Thoracic aorta (tissue), 2 donors: ENCODE measurements around the gene ZC3H14. TPM values are rescaled to one million over a fixed set of nuclear protein-coding genes. Genes with fewer than 3 reads are reported as not detected.

ENCODE experiments used
- ATAC-seq: fragments of 150-250 bp; one replicate; pipeline ENCODE4 v1.8.0; 2017; ENCODE audit warnings: low read depth; ENCODE audit not compliant: insufficient number of reproducible peaks, low FRiP score
- DNase-seq: peaks from one replicate; pipeline ENCODE4 v3.0.0-alpha.2; 2020; ENCODE audit warnings: low spot score
- H3K27ac ChIP-seq, 2 donors: fragments of 200-600 bp; sonication (generic); 1 replicate in 1 of 2; 2 replicates in 1 of 2; pipeline ENCODE4 v1.5.1; 2016; ENCODE audit warnings: mild to moderate bottlenecking in 2 of 2, moderate library complexity in 2 of 2
- H3K27me3 ChIP-seq: fragments of 200-600 bp; sonication (generic); replicated peaks from 2 replicates; pipeline ENCODE4 v1.6.0; 2016; ENCODE audit warnings: mild to moderate bottlenecking; ENCODE audit not compliant: insufficient read depth
- H3K36me3 ChIP-seq: fragments of 200-600 bp; sonication (generic); one replicate; pipeline ENCODE4 v1.5.1; 2016
- H3K4me1 ChIP-seq, 2 donors: fragments of 200-600 bp; sonication (generic); 1 replicate in 1 of 2; 2 replicates in 1 of 2; pipeline versions ENCODE4 v1.5.1 to v1.6.0; 2016; ENCODE audit warnings: low read depth in 2 of 2, mild to moderate bottlenecking in 1 of 2; ENCODE audit not compliant: control insufficient read depth in 1 of 2
- H3K4me3 ChIP-seq: fragments of 200-600 bp; sonication (generic); 2 replicates; pipeline ENCODE4 v1.5.1; 2016; ENCODE audit warnings: mild to moderate bottlenecking
- H3K9me3 ChIP-seq: fragments of 200-600 bp; sonication (generic); 2 replicates; pipeline ENCODE4 v1.5.1; 2016
- total RNA-seq, 2 donors: library from RNA; depleted of rRNA; stranded (reverse); fragments of >200 nt; gene quantifications; one replicate each; pipeline versions ENCODE4 v1.1.0 to v1.2.3, GENCODE V29; 2016
- TF ChIP-seq, protein P1 (sequence below): fragments of 200-600 bp; sonication (generic); IDR thresholded peaks from one replicate; pipeline ENCODE4 v1.5.1; 2019; ENCODE audit warnings: antibody characterized with exemption

ZC3H14 gene
- total RNA-seq, 2 donors from 2014 or later = 47.7 to 82.9 TPM

DNA sequence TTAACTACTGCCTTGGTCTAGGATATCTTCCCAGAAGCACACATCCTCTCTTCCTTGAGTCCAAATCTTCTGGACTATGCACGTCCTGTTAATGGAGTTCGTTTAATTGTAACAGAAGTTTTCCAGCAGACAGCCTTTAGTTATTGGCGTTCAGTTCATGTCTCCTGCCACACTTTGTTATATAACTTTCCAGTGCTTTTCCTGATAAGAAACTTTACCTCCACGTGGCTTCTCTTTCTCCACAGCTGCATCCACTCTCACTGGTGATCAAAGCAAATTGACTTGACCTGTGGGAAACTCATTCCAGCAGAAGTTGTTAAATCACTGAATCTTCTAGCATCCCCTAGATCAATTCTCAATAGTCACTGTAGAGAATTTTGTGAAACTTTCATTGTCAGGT is 27.0 kb upstream of the ZC3H14 start:
- Histone ChIP-seq H3K9me3 (no peaks in the 10 kb centered on the region), H3K36me3 (no peaks in the 10 kb centered on the region), H3K27me3 (no peaks in the 10 kb centered on the region), H3K4me1 (peaks cover 17 to 39% of the 10 kb centered on the region in 2 donors), H3K4me3 (no peak overlapping the region), H3K27ac (peak overlapping the region; percentile 8 to 9)
- no peak for DNase-seq
- ATAC-seq = no peak
- TF ChIP-seq, protein P1, sequence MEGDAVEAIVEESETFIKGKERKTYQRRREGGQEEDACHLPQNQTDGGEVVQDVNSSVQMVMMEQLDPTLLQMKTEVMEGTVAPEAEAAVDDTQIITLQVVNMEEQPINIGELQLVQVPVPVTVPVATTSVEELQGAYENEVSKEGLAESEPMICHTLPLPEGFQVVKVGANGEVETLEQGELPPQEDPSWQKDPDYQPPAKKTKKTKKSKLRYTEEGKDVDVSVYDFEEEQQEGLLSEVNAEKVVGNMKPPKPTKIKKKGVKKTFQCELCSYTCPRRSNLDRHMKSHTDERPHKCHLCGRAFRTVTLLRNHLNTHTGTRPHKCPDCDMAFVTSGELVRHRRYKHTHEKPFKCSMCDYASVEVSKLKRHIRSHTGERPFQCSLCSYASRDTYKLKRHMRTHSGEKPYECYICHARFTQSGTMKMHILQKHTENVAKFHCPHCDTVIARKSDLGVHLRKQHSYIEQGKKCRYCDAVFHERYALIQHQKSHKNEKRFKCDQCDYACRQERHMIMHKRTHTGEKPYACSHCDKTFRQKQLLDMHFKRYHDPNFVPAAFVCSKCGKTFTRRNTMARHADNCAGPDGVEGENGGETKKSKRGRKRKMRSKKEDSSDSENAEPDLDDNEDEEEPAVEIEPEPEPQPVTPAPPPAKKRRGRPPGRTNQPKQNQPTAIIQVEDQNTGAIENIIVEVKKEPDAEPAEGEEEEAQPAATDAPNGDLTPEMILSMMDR = no peak

DNA sequence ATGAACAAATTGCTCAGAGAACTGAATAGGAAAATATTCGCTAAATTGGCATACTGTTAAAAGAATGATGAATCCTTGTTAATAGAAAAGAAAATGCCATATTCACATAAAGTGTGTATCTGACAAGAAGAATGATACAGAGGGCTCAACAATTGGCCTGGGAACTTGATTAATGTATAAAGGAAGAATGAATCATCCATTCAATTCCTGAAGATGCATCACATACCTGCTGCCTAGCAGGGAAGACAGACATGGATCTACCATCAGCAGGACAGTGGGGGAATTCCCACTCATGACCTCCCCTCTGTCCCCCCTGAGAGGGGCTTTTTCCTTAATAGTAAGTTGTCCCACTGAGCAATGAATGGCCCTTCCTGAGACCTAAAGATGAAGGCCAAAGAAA is 21.5 kb upstream of the ZC3H14 start:
- H3K9me3 ChIP-seq = no peaks in the 10 kb centered on the region
- TF ChIP-seq, protein P1 = no peak
- H3K36me3 ChIP-seq = no peaks in the 10 kb centered on the region
- H3K27me3 ChIP-seq = no peaks in the 10 kb centered on the region
- no peak overlapping the region for H3K4me3 ChIP-seq
- no peak overlapping the region for H3K27ac ChIP-seq
- no peak for ATAC-seq
- DNase-seq = no peak
- H3K4me1 ChIP-seq = peaks cover 8 to 51% of the 10 kb centered on the region in 2 donors

DNA sequence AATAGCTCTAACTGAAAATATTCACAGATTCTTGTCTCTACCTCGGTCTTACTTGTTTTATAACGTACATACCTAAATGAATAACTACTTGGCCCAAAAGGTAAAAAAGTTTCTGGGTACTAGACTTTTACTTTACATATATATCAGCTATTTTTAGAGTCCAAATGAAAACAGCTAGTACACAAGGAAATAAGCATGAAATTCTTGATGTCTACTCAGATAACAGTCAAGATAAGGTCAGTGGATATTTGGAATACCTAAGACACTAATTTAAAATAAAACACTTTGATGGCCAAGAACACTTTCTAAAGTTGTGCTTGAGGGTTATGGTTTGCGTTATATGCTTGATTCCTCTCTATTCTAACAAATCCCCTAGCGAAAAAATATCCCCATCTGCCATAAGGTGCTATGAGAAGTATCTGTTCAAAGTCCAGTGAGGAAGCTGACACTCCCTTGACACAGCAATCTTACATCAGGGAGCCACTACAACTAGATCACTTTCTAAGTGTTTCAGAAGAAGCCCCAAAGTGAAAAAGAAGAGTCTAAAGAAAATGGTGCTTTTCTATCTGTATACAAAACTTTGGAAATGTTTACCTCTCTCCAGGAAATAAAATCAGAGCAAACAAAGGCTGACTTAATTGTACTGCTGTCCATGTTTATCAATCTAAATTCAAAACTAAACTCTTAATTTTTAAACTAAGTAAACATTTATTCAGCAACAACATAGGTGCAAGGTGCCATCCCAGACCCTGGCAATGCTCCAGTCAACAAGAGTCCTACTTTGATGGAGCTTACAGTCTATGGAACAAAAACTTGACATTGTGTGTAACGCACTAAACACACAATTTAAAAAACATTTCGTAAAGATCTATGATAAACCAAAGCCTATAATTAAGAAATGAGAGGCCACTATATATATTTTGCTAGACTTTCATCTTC is 19.7 kb upstream of the ZC3H14 start:
- Histone ChIP-seq H3K27me3 (no peaks in the 10 kb centered on the region), H3K27ac (no peak overlapping the region), H3K4me1 (peaks cover 0 to 37% of the 10 kb centered on the region in 2 donors), H3K36me3 (no peaks in the 10 kb centered on the region), H3K9me3 (no peaks in the 10 kb centered on the region), H3K4me3 (no peak overlapping the region)
- no peak for ATAC-seq
- no peak for DNase-seq
- TF ChIP-seq, protein P1 = no peak

DNA sequence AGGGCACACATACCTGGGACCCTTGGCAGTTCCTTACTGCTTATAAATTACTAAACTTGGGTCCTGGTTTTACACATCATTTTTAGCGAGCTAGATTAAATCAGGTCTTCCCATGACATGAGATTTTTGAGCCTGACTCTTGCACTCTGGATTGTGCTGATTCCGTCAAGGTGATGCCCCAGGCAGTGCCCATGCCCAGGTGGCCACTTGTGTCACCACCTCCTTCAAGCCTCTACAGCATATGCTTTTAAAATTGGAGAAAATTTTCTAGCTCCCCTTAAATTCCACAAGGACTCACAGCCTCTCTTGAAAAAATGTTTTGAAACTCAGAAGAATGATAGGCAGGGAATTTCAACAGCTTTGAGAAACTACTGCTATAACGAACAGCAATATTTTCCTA is 17.6 kb upstream of the ZC3H14 start:
- ATAC-seq (no peak), DNase-seq (no peak)
- no peak overlapping the region for H3K4me3 ChIP-seq
- no peaks in the 10 kb centered on the region for H3K27me3 ChIP-seq
- TF ChIP-seq, protein P1 = no peak
- peaks cover 11% of the 10 kb centered on the region for H3K36me3 ChIP-seq
- H3K27ac ChIP-seq = no peak overlapping the region
- H3K4me1 ChIP-seq = peaks cover under 1 to 46% of the 10 kb centered on the region in 2 donors
- H3K9me3 ChIP-seq = no peaks in the 10 kb centered on the region

DNA sequence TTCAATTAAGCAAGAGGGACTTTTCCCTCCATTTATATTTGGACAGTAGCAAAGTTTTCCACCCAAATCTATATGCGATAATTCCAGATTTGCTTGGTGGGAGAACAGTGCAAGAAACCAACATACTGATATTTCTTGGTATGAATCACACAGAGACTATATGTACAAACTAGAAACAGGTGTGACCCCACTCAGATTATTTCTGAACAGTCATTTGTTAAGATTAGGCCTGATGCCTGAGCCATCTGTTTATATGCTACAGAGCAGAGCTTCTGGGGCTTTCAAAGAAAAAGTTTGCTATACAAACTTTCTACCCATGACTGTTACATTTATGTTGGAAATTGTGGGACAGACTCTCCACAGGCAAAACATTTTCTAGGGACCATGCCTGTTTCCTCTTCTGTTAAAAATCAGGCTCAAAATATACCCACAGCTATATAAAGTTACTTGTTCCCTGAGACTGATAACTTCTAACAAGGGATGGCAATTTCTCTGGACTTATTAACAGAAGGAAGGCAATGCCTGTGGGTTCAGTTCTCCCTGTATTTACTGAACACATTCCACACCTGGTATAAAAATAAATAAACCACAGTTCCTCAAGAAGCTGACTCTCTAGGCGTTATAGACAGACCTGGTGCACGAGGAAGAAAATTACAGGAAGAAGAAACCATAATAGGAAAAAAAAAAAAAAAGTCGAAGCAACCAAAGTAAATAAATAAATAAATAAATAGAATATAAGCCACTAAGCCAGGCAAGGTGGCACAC is 16.0 kb upstream of the ZC3H14 start:
- Histone ChIP-seq H3K27me3 (no peaks in the 10 kb centered on the region), H3K4me1 (peaks cover 10 to 44% of the 10 kb centered on the region in 2 donors), H3K27ac (no peak overlapping the region), H3K36me3 (peaks cover 11% of the 10 kb centered on the region), H3K9me3 (no peaks in the 10 kb centered on the region), H3K4me3 (no peak overlapping the region)
- TF ChIP-seq, protein P1 = no peak
- no peak for DNase-seq
- ATAC-seq = no peak
